GM18951 (cell line): ENCODE measurements around the gene TLR1.

Experiments used
- POLR2A ChIP-seq: IDR thresholded peaks from 4 replicates; pipeline ENCODE4 v1.6.1; 2011; ENCODE audit warnings: mild to moderate bottlenecking; ENCODE audit not compliant: insufficient read length, insufficient read depth; ENCODE audit errors: extremely low read depth
- in situ Hi-C: fragments of 300-500 bp; cut with MboI; formaldehyde crosslinking; loops from one replicate; pipeline ENCODE4 v1.12.0; 2022; ENCODE audit warnings: low sequenced_read_pairs, mixed read lengths, inconsistent platforms; ENCODE audit not compliant: unreplicated experiment

The TLR1 gene

GRCh38 chr4:38775326-38775725, 29.3 kb downstream of the TLR1 start:
- no peak for TF ChIP-seq POLR2A
- in situ Hi-C loops: no loop called here

- no peak for TF ChIP-seq POLR2A
- in situ Hi-C loops: loop anchor here (25.0 kb wide), 1 partner anchor 663 kb away; no protein-coding TSS in a partner anchor
These were observed 30.2 kb downstream of the TLR1 start for GRCh38 chr4:38774181-38774955.

- in situ Hi-C loops: loop anchor here (25.0 kb wide), 1 partner anchor 667 kb away; no protein-coding TSS in a partner anchor
These were observed 34.3 kb downstream of the TLR1 start for GRCh38 chr4:38770281-38770680.

GRCh38 chr4:38769857-38770256, 34.7 kb downstream of the TLR1 start:
- in situ Hi-C loops: loop anchor here (10.0 to 25.0 kb wide), 2 partner anchors 85 to 667 kb away; partner anchors contain the start of gene TLR6
- no peak for TF ChIP-seq POLR2A

- in situ Hi-C loops: loop anchor here (10.0 to 25.0 kb wide), 2 partner anchors 85 to 668 kb away; partner anchors contain the start of gene TLR6
- no peak for TF ChIP-seq POLR2A
These were observed 35.1 kb downstream of the TLR1 start for GRCh38 chr4:38769441-38769840.

- in situ Hi-C loops: loop anchor here (10.0 to 25.0 kb wide), 2 partner anchors 86 to 668 kb away; partner anchors contain the start of gene TLR6
- TF ChIP-seq POLR2A: no peak
These were observed 35.6 kb downstream of the TLR1 start for GRCh38 chr4:38768968-38769394.

- in situ Hi-C loops: loop anchor here (10.0 to 25.0 kb wide), 2 partner anchors 88 to 670 kb away; partner anchors contain the start of gene TLR6
These were observed 37.7 kb downstream of the TLR1 start for GRCh38 chr4:38766940-38767339.

GRCh38 chr4:38765382-38765781, 39.2 kb downstream of the TLR1 start:
- in situ Hi-C loops: loop anchor here (10.0 to 25.0 kb wide), 2 partner anchors 89 to 672 kb away; partner anchors contain the start of gene TLR6
- TF ChIP-seq POLR2A: no peak

GRCh38 chr4:38764277-38764676, 40.3 kb downstream of the TLR1 start:
- TF ChIP-seq POLR2A: no peak
- in situ Hi-C loops: loop anchor here (10.0 to 25.0 kb wide), 2 partner anchors 91 to 673 kb away; partner anchors contain the start of gene TLR6

GRCh38 chr4:38762560-38762959, 42.0 kb downstream of the TLR1 start:
- in situ Hi-C loops: loop anchor here (10.0 to 25.0 kb wide), 2 partner anchors 92 to 675 kb away; partner anchors contain the start of gene TLR6
- peak; percentile 37 for TF ChIP-seq POLR2A

- TF ChIP-seq POLR2A: no peak
- in situ Hi-C loops: loop anchor here (10.0 to 25.0 kb wide), 3 partner anchors 95 to 678 kb away; partner anchors contain the start of gene TLR6
These were observed 44.8 kb downstream of the TLR1 start for GRCh38 chr4:38759790-38760122.

GRCh38 chr4:38759113-38759789, 45.3 kb downstream of the TLR1 start:
- in situ Hi-C loops: loop anchor here (10.0 to 25.0 kb wide), 2 partner anchors 376 to 678 kb away; no protein-coding TSS in a partner anchor
- no peak for TF ChIP-seq POLR2A

- in situ Hi-C loops: loop anchor here (10.0 to 25.0 kb wide), 2 partner anchors 377 to 679 kb away; no protein-coding TSS in a partner anchor
- no peak for TF ChIP-seq POLR2A
These were observed 46.5 kb downstream of the TLR1 start for GRCh38 chr4:38757945-38758600.
